Tibial artery (tissue), 4 donors: ENCODE results near the gene ZAR1.
A peak's percentile ranks its signal among the peaks of the same experiment; 100 is the strongest.
"Not testable (repeated sequence)": the region's sequence is repeated elsewhere in the genome, so short reads cannot be mapped to it uniquely, and the experiment has no call there.

Source experiments
- DNase-seq, 2 donors: peaks; one replicate each; pipeline ENCODE4 v3.0.0-alpha.2; 2019
- H3K27ac ChIP-seq, 2 donors: fragments of 200-600 bp; sonication (generic) in 1 of 2; 1 replicate in 1 of 2; 2 replicates in 1 of 2; pipeline ENCODE4 v1.5.1; 2018 to 2019; ENCODE audit warnings: mild to moderate bottlenecking in 1 of 2
- H3K27me3 ChIP-seq, 2 donors: fragments of 200-600 bp; sonication (generic) in 1 of 2; one replicate each; pipeline versions ENCODE4 v1.5.1 to v1.6.0; 2016 to 2019
- H3K36me3 ChIP-seq, 3 donors: fragments of 200-600 bp; sonication (generic) in 2 of 3; one replicate each; pipeline ENCODE4 v1.5.1; 2016 to 2019; ENCODE audit warnings: mild to moderate bottlenecking in 2 of 3
- H3K4me1 ChIP-seq, 4 donors: fragments of 200-600 bp; sonication (generic) in 2 of 4; 1 replicate in 3 of 4; 2 replicates in 1 of 4; pipeline ENCODE4 v1.5.1; 2016 to 2019
- H3K4me3 ChIP-seq, 2 donors: fragments of 200-600 bp; sonication (generic) in 1 of 2; 1 replicate in 1 of 2; 2 replicates in 1 of 2; pipeline ENCODE4 v1.5.1; 2018 to 2019; ENCODE audit warnings: mild to moderate bottlenecking in 2 of 2
- H3K9me3 ChIP-seq, 3 donors: fragments of 200-600 bp; sonication (generic) in 1 of 3; one replicate each; pipeline ENCODE4 v1.5.1; 2016 to 2019
- CTCF ChIP-seq, 2 experiments: fragments of 200-600 bp in 1 of 2; fragments of 450-650 bp in 1 of 2; IDR thresholded peaks; one replicate each; pipeline ENCODE4 v1.5.1; 2017 to 2019; ENCODE audit warnings: antibody characterized with exemption in 2 of 2, mild to moderate bottlenecking in 1 of 2, moderate library complexity in 1 of 2
- intact Hi-C: fragments of 100-400 bp; cut with DNase I; formaldehyde crosslinking; loops from one replicate; pipeline ENCODE4 v1.15.0; 2023; ENCODE audit warnings: low total_unique reads

ZAR1 gene

GRCh38 chr4:48490012-48490679 lies at the start of gene ZAR1:
TSS of gene ZAR1 (plus strand) at chr4:48490252. CDS start at chr4:48490292, 40 bp downstream.
- Histone ChIP-seq H3K36me3 (no peaks in the 10 kb centered on the region), H3K27ac (no peak within 1 kb of the TSS), H3K4me3 (peak within 1 kb of the TSS; percentile 25 to 45), H3K27me3 (peaks cover 0 to 50% of the 10 kb centered on the region in 2 donors), H3K9me3 (no peaks in the 10 kb centered on the region), H3K4me1 (peaks cover 0 to 19% (median 12%) of the 10 kb centered on the region in 4 donors)
- no peak for TF ChIP-seq CTCF (IDR thresholded peaks at IDR 0.05)
- DNase-seq: no peak
- intact Hi-C loops: no loop called here

GRCh38 chr4:48440914-48441313 lies 49.1 kb upstream of the ZAR1 start:
- intact Hi-C loops: not testable (repeated sequence)

GRCh38 chr4:48445704-48446103 lies 44.3 kb upstream of the ZAR1 start:
- Histone ChIP-seq H3K4me1 (no peaks in the 10 kb centered on the region), H3K27ac (no peak overlapping the region), H3K9me3 (no peaks in the 10 kb centered on the region), H3K27me3 (no peaks in the 10 kb centered on the region), H3K36me3 (no peaks in the 10 kb centered on the region), H3K4me3 (no peak overlapping the region)
- peak; percentile 26 to 60 for TF ChIP-seq CTCF (IDR thresholded peaks at IDR 0.05)
- no peak for DNase-seq
- intact Hi-C loops: no loop called here

More at GRCh38 chr4:48440914-48441313, 49.1 kb upstream of the ZAR1 start:
- not testable (repeated sequence) for H3K9me3 ChIP-seq, H3K4me1 ChIP-seq, H3K27me3 ChIP-seq, H3K27ac ChIP-seq, H3K36me3 ChIP-seq, DNase-seq, H3K4me3 ChIP-seq

GRCh38 chr4:48446642-48447041 lies 43.4 kb upstream of the ZAR1 start:
- H3K27me3 ChIP-seq: no peaks in the 10 kb centered on the region
- no peak for TF ChIP-seq CTCF (IDR thresholded peaks at IDR 0.05)
- H3K4me1 ChIP-seq: no peaks in the 10 kb centered on the region
- H3K36me3 ChIP-seq: no peaks in the 10 kb centered on the region
- no peak for DNase-seq
- intact Hi-C loops: no loop called here
- no peak overlapping the region for H3K4me3 ChIP-seq
- H3K27ac ChIP-seq: no peak overlapping the region
- H3K9me3 ChIP-seq: no peaks in the 10 kb centered on the region

GRCh38 chr4:48449151-48449550 lies 40.9 kb upstream of the ZAR1 start:
- no peak overlapping the region for H3K27ac ChIP-seq
- no peak for DNase-seq
- no peaks in the 10 kb centered on the region for H3K4me1 ChIP-seq
- intact Hi-C loops: no loop called here
- H3K27me3 ChIP-seq: no peaks in the 10 kb centered on the region
- H3K4me3 ChIP-seq: no peak overlapping the region
- H3K9me3 ChIP-seq: no peaks in the 10 kb centered on the region
- no peaks in the 10 kb centered on the region for H3K36me3 ChIP-seq
- no peak for TF ChIP-seq CTCF (IDR thresholded peaks at IDR 0.05)

GRCh38 chr4:48450740-48451139 lies 39.3 kb upstream of the ZAR1 start:
- Histone ChIP-seq H3K27ac (no peak overlapping the region), H3K4me1 (no peaks in the 10 kb centered on the region), H3K9me3 (no peaks in the 10 kb centered on the region), H3K36me3 (no peaks in the 10 kb centered on the region), H3K27me3 (no peaks in the 10 kb centered on the region), H3K4me3 (no peak overlapping the region)
- intact Hi-C loops: no loop called here
- TF ChIP-seq CTCF (IDR thresholded peaks at IDR 0.05): no peak
- DNase-seq: no peak

- H3K4me3 ChIP-seq, H3K9me3 ChIP-seq, H3K27me3 ChIP-seq, intact Hi-C loops, DNase-seq, H3K36me3 ChIP-seq, H3K4me1 ChIP-seq, H3K27ac ChIP-seq: not testable (repeated sequence)
Observed at GRCh38 chr4:48451656-48452055, 38.4 kb upstream of the ZAR1 start.
